GM18867 (cell line): ENCODE data around the gene SIX5.
"Not testable (repeated sequence)": the region's sequence is repeated elsewhere in the genome, so short reads cannot be mapped to it uniquely, and the experiment has no call there.

Source experiments
- ATAC-seq: cut with Tn5 transposase; IDR thresholded peaks from one replicate; pipeline ENCODE4 v1.9.1; 2021; ENCODE audit warnings: mild to moderate bottlenecking, moderate library complexity; ENCODE audit not compliant: unreplicated experiment

The SIX5 gene

DNA sequence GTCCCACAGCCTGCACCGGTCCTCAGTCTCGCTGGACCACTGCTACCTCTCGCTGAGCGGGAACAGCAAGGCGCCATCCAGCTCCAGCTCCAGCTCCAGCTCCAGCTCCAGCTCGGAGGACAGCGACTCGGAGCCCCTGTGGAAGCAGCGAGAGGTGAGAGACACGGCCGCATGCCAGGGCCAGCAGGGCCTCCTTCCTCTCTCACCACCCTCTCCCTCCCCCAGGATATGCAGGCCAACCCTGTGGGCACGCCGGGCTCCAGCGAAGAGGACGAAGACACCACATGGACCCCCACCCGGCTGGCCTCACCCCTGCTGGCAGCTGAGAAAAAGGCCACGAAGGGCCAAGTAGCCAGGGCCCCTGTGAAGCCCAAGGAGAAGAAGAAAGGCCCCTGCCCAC, 7.3 kb downstream of the SIX5 start:
- no peak for ATAC-seq

DNA sequence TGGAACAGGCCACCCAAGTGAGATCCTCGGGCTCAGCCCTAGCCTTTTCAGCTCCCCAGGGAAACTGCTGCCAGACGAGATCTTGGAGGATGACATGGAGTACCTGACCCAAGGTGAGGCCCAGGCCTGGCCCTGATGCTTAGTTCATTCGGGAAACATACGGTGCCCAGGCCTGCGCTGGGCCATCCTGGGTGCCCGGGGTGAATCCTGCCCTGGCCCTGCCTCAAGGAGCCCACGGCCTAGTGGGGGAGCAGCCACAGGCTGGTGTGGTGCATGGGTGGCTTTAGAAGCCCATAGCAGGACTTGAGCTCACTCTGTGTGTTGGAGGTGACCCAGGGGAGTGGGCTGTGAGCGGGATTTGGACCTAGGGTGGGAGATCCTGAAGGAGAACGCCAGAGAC, 10.1 kb downstream of the SIX5 start:
- no peak for ATAC-seq

DNA sequence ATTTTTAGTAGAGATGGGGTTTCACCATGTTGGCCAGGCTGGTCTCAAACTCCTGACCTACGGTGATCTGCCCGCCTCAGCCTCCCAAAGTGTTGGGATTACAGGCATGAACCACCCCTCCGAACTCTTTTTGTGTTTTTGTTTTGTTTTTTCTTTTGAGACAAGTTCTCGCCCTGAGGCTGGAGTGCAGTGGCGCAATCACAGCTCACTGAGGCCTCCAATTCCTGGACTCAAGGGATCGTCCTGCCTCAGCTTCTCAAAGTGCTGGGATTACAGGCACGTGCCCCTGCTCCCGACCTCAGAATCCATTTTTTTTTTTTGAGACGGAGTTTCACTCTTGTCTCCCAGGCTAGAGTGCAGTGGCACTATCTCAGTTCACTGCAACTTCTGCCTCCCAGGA, 11.4 kb downstream of the SIX5 start:
- ATAC-seq: no peak

DNA sequence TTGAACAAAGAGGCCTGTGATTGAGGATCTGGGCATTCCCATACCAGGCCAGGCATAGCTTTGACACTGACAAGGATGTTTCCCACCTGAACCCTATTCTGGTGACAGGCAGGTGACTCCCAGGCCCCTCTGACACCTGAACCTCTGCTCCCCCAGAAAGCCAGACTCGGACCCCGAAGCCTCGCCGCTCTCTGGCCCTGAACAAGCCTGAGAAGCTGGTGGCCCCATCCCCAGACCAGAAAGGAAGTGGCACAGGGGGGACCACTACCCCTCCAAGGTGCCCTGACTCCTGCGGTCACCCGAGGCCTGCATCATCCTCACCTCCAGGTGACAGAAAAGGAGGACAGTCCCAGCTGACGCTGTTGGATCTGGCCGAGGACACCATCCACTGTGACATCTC, 14.7 kb downstream of the SIX5 start:
- no peak for ATAC-seq

DNA sequence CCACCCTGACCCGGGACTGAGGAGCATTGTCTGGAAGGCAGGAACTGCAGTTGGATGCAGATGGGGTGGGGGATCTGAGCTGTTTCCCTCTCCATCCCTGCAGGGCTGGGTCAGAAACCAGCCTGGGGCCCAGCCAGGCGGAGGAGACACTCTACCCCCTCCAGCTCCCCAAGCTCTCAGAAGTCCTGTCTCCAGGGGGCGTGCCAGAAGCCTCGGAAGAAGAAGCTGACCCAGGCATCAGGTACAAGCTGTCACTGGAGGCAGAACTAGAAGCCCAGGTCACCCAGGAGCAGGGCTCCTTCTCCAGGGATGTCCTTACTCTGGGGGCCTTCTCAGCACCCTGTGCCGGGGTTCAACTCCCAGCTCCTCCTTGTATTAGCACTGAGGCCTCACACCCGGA, 15.5 kb downstream of the SIX5 start:
- ATAC-seq: no peak

DNA sequence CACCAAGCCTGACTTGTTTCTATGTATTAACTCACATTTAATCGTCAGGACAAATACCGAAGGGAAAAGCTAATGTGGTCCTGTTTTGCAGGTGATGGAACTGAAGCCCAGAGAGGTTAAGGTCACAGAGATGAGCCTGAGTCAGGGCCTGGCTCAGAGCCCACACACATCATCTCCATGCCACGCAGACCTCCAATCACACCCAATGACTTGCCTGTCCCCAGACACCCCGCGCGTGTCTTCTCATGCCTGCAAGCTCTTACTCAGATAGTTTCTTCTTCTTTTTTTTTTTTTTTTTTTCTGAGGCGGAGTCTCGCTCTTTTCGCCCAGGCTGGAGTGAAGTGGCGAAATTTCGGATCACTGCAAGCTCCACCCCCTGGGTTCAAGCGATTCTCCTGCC, 16.4 kb downstream of the SIX5 start:
- no peak for ATAC-seq

DNA sequence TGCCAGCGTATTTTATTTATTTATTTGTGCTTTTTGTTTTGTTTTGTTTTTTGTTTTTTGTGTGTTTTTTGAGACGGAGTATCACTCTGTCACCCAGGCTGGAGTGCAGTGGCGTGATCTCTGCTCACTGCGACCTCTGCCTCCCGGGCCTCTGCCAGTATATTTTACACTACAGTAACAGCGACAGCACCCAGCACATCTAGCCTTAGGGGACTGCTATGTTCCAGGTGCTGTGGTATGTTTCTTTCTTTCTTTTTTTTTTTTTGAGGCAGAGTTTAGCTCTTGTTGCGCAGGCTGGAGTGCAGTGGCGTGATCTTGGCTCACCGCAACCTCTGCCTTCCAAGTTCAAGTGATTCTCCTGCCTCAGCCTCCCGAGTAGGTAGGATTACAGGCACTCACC, 17.6 kb downstream of the SIX5 start:
- not testable (repeated sequence) for ATAC-seq

DNA sequence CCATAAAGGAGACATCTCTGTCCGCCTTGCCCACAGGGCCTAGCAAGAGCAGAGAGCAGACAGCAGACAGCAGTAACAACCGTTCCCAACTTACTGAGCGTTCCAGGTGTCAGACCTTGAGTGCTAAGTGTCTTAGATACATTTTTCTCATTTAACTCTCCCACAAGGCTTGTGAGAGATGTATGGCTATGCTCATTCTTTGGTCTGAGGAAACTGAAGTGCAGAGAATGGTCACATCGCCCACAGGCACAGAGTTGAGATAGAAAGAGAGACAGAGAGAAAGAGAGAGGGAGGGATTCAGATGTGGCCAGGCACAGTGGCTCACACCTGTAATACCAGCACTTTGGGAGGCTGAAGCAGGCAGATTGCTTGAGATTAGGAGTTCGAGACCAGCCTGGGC, 21.5 kb downstream of the SIX5 start:
- ATAC-seq: no peak

DNA sequence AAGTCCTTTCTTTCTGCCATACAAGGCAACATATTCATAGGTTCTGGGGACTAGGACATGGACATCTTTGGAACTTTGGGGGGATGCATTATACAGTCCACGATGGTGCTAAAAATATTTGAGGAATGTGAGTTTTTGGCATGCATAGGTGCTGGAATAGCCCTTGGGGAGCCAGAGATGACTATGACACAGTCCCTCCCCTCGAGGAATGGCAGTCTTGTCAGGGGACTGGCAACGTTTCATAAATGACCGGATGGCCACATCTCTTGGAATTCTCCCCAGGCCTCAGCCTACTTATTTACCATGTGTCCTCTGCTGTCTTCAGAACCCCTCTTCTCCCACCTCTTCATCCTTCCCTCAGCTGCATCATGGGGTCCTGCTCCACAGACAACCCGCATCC, 22.2 kb downstream of the SIX5 start:
- ATAC-seq: no peak

DNA sequence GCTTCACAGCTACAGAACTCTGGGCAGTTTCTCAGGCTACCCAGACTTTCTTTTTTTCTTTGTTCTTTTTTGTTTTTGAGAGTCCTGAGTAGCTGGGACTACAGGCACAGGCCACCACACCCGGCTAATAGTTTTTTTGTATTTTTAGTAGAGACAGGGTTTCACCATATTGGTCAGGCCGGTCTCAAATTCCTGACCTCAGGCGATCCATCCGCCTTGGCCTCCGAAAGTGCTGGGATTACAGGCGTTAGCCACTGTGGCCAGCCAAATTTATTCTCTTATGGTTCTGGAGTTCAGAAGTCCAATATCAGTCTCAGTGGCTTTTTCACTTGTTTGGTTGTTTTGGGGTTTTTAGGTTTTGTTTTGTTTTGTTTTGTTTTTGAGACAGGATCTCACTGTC, 23.4 kb downstream of the SIX5 start:
- no peak for ATAC-seq

DNA sequence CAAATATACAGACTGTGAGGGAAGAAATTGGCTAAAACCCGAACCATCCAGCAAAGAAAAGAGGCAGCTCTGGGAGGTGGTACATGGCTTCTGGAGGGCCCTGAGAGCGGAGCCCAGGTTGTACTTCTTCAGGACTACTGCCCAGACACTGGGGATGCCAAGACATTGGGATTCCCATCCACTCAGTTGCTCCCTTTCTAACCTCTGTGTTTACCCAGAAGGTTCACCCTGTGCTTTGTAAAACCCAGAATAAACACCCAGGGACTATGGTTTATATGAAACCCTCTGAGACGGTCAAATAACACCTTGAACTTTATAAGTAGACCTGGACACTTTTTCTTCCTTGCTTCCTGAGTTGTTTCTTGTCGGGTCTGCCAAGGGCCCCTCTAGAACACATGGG, 26.1 kb downstream of the SIX5 start:
- no peak for ATAC-seq

DNA sequence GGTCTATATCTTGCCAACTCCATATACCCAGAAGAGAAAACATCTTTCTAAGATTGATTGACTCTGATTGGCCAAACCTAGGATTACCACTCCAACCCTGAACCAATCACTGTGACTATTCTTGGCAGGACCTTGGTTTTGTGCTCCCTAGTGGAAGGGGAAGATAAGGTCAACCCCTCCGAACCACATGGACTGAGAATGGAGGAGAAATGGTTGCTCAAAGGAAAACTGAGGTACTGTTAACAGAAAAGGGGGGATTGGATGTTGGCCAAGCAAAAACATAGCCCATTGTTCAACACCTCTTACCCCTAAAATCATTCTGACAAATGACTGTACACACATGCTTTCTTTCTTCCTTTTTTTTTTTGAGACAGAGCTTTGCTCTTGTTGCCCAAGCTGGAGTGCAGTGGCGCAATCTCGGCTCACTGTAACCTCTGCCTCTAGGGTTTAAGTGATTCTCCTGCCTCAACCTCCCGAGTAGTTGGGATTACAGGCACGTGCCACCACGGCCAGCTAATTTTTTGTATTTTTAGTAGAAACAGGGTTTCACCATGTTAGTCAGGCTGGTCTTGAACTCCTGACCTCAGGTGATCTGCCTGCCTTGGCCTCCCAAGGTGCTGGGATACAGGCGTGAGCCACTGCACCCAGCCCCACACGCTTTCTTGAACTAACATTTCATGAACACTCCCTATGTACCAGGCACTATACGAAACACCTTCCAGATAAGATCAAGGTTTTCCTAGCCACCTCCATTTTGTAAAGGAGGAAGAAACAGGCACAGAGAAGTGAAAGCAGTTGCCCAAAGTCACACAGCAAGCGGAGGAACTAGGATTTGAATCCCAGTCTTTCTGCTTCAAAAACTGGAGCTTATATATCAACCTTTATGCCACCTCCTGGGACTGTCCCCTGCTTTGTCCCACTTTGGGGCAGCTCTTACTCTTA, 29.3 kb downstream of the SIX5 start:
- no peak for ATAC-seq

DNA sequence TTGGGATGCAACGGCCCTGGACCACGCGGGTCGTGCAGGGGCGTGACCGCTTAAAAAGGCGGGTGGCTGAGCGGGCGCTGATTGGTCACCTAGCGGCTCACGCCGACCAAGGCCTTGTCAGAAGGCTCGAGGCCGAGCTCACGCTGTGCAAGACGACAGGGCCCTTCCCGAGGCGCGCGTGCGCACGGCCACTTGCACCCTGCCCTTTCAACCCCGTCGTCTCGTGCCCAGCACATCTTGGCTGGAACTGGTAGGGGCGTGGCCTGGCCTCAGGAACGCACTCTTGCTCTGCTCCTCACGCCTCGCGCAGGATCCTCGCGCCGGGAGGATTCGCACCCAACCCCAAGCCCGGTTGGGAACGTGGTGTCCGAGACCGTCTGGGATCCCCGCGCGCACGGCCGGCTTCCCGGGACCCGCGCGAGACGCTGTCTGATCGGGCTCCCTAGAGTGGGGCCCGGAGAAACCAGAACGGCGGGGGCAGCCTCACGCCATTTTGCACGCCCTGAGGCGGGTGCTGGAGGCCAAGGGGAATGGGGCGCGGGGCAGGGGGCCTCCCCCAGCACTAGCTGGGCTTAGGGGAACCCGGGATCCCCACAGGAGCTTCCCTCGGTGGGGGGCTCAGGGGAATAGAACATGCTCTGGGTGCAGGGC, 35.8 kb downstream of the SIX5 start, which contains the start of gene MEIOSIN:
MEIOSIN (plus strand) TSS at position 280 of the 651 bp plus-strand sequence. CDS start 1,938 bp downstream, outside the sequence.
- ATAC-seq: no peak

DNA sequence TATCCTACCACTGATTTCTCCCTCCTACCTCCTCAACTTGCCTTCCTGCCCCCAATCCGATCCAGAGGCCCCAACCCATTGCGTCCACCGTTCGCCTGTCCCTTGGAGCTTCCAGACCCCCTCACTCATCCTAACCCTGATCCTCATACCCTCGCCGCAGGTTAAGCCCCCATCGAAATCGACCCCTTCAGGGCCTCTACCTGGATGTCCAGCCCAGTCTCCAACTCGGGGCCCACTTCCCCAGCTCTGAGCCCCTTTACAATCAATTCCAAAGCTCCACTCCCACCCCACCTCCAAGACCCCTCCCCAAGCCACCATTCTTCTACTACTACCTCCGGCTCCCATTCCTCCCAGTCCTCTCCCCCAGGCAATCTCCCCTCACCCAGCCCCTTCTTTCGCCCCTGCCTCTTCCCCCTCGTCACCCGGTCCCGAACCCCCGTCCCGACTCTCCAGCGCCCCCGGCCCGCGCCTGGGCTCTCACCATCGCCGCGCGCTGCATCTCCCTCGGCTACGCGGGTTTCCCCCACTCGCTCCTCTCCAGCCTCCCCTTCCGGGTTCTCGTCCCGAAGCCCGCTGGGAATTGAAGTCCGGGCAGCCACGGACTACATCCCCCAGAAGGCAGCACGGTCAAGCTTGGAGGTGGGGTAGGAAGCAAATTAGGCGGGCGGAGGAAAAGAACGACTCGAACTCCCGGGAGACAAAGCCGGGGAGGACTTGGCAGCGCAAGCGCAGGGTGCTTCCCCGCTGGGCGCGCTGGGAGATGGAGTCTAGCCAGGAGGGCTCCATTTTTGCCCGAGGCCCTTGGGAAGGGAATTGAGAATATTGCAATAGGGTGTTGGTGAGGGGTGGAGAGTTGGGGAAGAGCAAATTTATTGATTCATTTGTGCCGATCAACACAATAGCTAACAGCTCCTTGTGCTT, 38.4 kb downstream of the SIX5 start, which contains the start of gene FBXO46:
FBXO46 (minus strand) TSS at position 529 of the 921 bp plus-strand sequence. CDS start 17,401 bp downstream, outside the sequence.
- peak; percentile 93 for ATAC-seq

DNA sequence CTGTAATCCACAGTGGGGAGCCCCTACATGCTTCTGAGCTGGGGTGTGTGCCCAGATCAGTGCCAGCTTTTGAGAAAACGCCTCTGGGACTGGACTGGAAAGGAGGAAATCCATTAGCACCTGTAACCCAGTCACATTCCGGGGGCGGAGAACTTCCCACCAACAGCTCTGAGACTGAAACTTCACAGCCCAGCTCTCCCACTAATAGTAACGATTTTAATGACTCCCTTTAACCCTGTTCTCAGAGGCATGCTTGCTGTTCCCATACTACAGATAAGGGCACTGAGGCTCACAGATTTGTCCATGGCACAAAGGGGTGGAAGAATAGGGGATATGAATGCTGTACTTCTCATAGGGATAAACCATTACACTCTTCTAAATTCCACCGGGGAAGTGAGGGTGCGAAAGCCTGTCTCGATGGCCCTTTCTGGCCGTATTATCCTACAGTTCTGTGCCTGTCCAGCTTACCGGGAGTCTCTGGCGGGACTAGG, 39.2 kb downstream of the SIX5 start:
- ATAC-seq: no peak

DNA sequence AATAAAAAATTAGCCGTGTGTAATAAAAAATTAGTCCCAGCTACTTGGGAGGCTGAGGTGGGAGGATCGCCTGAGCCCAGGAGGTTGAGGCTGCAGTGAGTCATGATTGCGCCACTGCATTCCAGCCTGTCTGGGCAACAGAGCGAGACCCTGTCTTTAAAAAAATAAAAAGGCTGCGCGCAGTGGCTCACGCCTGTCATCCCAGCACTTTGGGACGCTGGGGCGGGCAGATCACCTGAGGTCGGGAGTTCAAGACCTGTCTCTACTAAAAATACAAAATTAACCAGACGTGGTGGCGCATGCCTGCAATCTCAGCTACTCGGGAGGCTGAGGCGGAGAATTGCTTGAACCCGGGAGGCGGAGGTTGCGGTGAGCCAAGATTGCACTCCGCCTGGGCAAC, 40.4 kb downstream of the SIX5 start:
- not testable (repeated sequence) for ATAC-seq

DNA sequence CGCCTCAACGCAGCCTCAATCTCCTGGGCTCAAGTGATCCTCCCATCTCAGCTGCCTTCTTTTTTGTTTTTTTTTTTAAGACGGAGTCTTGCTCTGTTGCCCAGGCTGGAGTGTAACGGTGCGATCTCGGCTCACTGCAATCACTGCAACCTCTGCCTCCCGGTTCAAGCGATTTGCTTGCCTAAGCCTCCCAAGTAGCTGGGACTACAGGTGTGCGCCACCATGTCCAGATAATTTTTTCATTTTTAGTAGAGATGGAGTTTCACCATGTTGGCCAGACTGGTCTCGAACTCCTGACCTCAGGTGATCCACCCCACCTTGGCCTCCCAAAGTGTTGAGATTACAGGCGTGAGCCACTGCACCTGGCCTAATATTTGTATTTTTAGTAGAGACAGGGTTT, 49.0 kb downstream of the SIX5 start:
- ATAC-seq: not testable (repeated sequence)

DNA sequence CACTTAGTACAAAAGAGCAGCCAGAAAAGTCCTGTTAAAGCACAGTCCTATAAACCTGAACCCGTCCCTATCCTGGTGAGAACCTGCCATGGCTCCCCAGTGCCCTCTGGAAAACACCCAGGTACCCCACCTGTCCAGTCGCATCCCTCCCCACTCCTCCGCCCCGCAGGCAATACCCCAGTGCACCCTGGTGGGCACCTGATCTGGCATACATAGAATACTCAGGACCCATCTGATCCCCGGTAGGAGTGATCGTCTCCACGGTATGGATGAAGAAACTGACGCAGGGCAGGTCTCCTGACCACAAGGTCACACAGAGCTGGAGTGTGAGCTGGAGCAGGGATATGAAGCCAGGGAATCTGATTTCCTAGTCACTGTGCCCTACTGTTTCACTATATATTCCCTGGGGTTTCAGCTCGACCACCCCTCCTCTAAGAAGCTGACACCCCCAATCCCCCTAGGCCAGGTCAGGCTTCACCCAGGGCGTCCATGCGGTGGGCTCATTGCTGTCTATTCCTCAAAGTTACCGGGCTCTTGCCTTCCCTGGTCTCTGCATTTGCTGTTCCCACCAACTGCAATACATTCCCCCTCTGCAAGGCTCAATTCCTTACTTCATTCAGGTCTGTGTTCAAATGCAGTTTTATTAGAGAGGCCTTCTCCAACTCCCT, 50.9 kb downstream of the SIX5 start:
- ATAC-seq: no peak

DNA sequence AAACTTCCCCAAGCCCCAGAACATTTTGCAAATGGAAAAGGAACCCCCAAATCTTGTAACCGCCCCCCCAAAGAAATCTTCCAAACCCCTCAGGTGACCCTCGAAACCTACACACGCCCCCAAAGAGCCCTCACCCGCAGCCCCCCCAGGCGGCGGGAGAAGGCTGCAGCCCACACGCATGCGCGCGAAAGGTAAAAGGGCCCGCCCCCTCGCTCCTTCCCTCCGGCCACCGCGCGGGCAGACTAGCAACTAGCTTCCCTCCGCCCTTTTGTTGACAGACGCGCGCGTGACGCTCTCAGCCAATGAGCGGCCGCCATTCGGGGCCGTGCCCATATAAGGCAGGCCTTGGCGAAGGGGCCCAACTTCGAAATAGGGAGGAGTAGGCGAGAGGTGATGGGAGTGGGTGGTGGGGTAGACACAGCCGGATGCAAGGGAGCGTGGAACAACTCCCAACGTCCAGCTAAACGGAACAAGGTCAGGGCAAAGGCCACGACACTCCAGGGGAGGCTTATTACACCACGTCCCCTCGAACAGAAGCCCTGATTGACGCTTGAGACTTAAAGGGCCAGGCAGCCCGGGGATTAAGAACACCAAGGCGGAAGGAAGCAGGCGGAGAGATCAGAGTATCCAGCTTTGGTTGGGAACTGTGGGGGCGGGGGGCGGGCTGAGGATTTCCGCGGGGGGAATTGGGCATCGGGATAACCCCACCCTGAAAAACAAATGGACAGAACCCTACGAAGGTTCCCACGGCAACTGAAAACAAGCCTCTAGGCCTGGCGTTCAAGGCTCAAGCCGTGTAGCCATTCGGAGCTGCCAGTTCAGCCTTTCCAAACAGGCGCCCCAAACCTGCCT, 51.7 kb downstream of the SIX5 start:
- ATAC-seq: peak; percentile 90
